Hepatic stellate cell (primary cell): ENCODE results near the gene CRKL.
"Not testable (repeated sequence)": the region's sequence is repeated elsewhere in the genome, so short reads cannot be mapped to it uniquely, and the experiment has no call there.

Experiments
- DNase-seq: peaks from one replicate; pipeline ENCODE4 v3.0.0; 2011; ENCODE audit warnings: low spot score

Gene CRKL

DNA sequence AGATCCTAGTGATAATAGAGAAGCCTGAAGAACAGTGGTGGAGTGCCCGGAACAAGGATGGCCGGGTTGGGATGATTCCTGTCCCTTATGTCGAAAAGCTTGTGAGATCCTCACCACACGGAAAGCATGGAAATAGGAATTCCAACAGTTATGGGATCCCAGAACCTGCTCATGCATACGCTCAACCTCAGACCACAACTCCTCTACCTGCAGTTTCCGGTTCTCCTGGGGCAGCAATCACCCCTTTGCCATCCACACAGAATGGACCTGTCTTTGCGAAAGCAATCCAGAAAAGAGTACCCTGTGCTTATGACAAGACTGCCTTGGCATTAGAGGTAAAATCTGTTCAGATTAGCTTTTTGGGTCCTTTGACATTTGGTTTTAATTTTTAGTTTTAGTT, 16.7 kb downstream of the CRKL start:
- DNase-seq, result no peak

DNA sequence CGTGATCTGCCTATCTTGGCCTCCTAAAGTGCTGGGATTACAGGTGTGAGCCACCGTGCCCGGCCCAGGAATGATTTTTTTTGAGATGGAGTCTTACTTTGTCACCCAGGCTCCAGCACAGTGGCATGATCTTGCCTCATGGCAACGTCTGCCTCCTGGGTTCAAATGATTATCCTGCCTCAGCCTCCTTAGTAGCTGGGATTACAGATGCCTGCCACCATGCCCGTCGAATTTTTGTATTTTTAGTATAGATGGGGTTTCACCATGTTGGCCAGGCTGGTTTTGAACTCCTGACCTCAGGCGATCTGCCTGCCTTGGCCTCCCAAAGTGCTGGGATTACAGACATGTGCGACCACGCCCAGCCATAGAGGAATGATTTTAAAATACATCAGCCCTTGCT, 17.8 kb downstream of the CRKL start:
- DNase-seq, result not testable (repeated sequence)

DNA sequence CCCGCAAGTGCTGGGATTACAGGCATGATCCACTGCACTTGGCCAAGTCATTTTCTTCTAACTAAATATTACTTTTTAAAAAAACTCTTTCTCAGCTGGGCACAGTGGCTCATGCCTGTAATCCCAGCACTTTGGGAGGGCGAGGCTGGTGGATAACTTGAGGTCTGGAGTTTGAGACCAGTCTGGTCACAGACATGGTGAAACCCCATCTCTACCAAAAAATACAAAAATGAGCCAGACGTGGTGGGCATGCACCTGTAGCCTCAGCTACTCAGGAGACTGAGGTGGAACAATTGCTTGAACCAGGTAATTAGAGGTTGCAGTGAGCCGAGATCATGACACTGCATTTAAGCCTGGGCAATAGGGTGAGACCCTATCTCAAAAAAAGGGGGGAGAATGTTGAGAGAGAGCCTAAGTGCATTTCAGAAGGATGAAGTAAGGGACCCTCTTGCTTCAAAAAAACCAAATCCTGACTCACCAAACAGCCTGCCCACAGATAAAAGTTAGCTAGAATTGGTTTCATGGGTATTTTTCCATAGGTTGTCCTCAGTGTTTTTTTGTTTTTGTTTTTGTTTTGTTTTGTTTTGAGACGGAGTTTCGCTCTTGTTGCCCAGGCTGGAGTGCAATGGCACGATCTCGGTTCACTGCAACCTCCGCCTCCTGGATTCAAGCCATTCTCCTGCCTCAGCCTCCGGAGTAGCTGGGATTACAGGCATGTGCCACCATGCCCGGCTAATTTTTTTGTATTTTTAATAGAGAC, 18.8 kb downstream of the CRKL start:
- DNase-seq, result not testable (repeated sequence)

DNA sequence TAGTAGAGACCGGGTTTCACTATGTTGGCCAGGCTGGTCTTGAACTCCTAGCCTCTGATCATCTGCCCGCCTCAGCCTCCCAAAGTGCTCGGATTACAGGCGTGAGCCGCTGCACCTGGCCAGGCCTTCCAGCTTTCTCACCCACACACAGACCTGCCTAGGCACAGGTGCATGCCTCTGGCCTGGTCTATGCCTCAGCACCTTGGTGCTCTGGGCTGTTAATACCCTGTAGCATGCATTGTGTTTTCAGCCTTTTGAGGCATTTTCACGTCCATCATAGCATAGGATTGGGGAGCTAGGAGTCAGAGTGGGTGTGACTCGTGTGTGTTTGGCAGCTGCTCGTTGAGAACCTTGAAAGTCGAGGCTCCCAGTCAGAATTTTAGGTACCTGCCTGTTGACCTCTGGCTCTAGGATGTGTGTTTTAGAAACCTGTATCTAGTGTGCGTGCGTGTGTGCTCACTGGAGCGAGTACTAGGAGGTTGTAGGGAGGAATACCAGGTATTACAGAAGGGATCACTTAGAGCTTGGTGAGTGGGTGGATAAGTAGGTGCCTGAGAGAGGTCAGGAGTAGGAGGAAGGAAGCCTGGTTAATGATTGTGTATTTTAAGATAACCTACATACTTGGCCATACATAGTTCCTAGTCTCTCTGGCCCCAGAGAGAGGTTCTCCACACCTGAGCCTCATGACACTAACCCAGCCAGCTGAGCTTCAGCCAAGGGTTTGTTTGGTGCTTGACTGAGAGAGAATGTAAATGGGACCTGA, 20.0 kb downstream of the CRKL start:
- no peak for DNase-seq

DNA sequence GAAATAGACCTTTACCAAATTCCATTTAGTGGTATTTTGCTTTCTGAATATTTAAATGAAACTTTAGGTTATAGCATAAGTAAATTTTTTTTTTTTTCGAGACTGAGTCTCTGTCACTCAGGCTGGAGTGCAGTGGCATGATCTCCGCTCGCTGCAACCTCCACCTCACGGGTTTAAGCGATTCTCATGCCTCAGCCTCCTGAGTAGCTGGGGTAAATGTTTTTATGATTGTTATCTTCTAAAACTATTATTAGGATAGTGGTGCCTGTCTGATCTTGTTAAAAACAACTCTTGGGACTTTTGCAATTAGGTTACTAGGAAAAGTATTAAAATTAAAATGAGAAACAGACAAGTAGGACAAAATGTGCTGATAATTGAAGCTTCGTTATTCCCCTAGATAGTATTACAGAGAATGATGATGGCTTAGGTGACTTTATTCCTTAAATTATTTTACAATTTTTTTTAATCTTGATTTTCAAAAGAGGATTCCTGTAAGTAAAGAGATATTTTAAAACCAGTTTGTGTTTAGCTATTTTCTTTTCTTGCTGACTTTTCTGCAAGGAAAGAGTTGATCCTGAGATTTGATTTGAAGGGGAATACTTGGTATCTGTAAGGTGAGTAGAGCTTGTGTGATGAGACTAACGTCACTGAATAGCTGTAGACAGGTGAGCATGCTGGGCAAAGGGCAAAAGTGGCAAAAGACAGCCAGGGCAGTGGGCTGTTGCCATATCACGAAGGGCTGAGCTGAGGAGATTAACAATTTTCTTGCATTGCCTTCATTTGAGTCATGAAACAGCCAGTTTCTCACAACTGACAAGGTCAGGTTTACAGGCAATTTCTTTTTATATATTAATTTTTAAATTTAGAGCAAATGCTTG, 20.8 kb downstream of the CRKL start:
- DNase-seq, result no peak

DNA sequence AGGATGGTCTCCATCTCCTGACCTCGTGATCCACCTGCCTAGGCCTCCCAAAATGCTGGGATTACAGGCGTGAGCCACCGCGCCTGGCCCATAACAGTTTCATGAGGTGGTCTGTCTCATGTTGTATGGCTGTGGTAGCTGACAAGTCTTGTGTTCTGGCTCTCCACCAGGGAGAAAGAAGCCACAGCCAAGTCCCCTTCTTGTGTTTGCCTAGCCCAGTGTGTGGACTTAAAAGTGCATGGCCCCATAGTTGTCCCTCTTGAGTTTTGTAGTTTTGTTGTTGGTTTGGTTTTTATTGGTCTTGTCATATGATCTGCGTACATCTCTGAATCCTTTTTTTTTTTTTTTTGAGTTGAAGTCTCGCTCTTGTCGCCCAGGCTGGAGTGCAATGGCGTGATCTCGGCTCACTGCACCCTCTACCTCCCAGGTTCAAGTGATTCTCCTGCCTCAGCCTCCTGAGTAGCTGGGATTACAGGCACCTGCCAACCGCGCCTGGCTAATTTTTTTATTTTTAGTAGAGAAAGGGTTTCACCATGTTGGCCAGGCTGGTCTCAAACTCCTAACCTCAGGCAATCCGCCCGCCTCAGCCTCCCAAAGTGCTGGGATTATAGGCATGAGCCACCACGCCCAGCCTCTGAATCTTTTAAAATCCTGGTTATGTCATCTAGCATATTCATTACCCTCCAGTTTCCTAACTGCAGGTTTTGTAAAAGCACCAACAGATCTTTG, 22.4 kb downstream of the CRKL start:
- DNase-seq, result not testable (repeated sequence)

DNA sequence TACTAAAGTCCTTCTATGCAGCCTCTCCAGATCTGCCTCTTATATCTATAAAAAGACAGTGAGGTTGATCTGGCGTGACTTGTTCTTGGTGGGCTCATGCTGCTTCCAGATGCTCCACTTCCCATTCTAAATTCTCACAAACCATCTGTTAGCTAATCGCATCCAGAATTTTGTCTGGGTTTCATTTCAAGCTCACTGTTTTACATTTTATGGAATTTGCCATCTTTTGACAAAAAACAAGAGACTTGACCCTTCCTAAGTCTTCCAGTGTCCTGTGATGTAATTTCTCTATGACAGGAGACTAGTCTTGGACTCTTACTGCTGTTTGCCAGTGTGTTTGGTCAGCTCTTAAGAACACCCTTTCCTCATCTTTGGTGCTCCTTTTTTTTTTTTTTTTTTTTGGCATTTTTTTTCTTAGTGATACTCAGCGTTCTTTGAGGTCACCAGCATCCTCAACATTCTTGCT, 23.0 kb downstream of the CRKL start:
- DNase-seq, result no peak

DNA sequence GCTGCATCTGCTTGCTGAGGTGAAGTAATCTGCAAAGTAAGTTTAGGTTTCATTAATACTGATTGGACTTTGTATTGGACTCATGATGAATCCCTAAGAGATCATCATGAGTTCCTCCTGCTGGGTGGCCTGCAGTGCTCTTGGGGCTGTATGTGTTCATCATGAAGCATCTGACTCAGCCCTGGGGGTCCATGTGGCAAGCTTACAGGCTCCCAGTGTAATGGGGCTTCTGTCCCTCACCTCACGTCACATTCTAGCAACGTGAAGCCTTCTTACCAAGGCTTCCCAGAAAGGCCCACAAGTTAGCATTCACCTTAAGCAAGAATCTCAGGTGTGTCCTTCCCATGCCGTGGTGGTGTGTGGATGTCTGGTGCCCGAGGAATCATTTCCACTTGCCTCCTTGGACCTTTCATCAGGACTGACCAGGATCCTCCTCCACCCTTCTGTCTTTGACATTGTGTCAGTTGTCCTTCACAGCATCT, 23.7 kb downstream of the CRKL start:
- DNase-seq, result no peak

GRCh38 chr22:20942203-20942902, 25.1 kb downstream of the CRKL start:
- not testable (repeated sequence) for DNase-seq

DNA sequence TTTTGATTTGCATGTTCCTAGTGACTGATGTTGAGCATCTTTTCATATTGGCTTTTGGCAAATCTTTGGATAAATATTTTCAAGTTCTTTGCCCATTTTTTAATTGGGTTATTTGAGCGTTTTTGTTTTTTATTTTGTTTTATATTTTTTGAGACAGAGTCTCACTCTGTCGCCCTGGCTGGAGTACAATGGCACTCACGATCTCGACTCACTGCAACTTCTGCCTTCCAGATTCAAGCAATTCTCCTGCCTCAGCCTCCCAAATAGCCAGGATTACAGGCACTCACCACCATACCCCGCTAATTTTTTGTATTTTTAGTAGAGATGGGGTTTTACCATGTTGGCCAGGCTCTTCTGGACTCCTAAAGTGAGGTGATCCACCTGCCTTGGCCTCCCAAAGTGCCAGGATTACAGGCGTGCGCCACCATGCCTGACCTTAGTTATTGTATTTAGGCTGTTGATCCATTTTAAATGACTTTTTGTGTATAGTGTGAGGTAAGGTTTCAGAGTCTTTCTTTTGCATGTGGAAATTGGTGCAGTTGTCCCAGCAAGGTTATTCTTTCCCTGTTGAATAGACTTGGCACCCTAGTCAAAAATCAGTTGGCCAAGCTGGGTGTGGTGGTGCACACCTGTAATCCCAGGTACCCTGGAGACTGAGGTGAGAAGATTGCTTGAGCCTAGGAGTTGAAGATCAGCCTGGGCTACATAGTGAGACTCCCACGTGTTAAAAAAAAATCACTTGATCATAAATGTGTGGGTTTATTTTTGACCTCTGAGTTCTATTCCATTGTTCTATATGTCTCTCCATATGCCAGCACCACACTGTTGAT, 26.1 kb downstream of the CRKL start:
- no peak for DNase-seq

- no peak for DNase-seq
Measured at GRCh38 chr22:20944042-20944441, 26.8 kb downstream of the CRKL start.

GRCh38 chr22:20945578-20945934, 28.3 kb downstream of the CRKL start:
- no peak for DNase-seq

GRCh38 chr22:20946080-20946986, 29.1 kb downstream of the CRKL start:
- DNase-seq, result no peak

GRCh38 chr22:20946991-20947390, 29.8 kb downstream of the CRKL start:
- no peak for DNase-seq

DNA sequence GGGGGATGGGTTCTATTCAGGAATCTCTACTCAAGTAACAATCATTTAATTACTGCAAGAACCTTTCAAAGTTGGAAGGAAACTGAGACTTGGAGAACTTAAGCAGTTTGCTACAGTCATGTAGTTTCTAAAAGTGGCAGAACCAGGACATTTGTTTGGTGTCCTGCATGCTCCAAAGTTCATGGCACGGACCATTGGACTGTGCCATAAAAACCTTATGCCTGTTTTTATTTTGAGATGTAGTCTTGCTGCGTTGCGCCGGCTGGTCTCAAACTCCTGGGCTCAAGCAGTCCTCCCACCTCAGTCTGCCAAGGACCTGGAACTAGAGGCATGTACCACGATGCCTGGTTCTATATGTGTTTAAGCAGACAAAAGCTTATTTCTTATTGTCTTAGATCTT, 31.2 kb downstream of the CRKL start:
- DNase-seq, result no peak

DNA sequence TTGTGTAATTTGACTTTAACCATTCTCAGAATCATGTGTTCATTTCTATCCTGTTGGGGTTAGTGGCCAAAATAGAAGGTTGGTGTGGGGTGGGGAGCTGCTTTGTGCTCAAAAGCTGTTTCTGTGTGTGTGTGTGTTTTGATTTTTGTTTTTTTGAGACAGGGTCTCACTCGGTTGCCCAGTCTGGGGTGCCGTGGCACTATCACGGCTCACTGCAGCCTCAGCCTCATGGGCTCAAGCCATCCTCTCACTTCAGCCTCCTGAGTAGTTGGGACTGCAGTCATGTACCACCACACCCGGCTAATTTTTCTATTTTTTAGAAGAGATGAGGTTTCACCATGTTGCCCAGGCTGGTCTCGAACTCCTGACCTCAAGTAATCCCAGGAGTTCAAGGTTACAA, 31.8 kb downstream of the CRKL start:
- no peak for DNase-seq

DNA sequence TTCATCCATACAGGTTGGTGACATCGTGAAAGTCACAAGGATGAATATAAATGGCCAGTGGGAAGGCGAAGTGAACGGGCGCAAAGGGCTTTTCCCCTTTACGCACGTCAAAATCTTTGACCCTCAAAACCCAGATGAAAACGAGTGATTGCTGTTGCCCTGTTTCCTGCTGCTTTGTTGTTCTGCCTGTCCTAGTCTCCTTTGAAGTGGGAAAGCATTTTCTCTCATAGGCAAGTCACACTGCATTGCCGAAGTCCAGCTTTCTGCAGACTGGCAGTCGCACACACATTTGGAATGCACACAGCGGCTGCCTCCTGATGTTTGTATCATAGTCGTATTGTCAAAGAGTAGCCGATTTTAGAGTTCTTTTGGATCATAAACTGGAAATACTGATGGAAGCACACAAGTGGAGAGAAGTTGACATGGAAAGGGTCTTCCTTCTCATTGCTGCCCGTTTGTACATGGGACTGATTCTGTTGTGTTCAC, 32.5 kb downstream of the CRKL start:
- no peak for DNase-seq

DNA sequence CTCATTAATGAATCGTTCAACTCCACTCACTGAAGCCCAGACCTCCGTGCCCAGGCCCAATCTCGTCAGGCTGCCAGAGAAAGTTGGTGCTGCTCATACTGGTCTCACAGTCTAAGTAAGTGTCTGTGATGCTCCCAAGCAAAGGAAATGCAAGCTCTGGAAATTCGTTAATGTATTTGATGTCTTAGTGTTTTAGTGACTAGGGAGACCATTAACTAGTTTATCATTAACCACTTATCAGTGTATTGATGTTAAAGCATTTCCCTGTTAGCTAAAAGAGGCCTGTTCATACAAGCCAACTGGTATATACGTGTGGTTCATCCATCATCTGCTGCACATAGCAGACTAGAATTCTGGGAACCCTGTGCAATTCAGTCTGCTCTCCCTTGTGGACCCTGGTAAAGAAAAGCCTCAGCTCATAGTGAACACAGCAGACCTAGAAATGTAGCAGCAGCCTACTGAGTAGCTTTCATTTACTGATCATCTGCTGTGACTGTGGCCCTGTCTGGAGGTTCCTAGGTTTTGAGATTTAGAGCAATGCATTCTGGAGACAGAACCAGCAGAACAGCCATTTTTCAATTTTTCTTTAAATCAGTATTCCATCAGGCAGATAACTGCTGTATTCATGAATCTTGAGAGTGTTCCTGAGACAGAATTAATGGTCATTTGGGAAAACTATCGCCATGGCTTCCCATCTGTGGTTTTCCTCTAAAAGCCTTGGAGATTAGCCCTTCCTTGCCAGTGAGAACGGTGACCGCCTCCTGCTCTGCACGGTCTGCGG, 34.1 kb downstream of the CRKL start:
- DNase-seq, result no peak
